ENCODE data around the gene ASB6. TPM values are rescaled to one million over a fixed set of nuclear protein-coding genes. Genes with fewer than 3 reads are reported as not detected.

Gene ASB6
- polyA plus RNA-seq, 1 of the 3 experiments (the other 2 are of a cell fraction), result 35.9 TPM

GRCh38 chr9:129624947-129625346, 17.0 kb downstream of the ASB6 start:
- Histone ChIP-seq H3K79me2 (ENCODE audit: insufficient read depth) (peaks cover 42% of the 10 kb centered on the region), H3K9me2 (no peaks in the 10 kb centered on the region), H3K27me3 (ENCODE audit: insufficient read depth) (no peaks in the 10 kb centered on the region), H3K4me3 (ENCODE audit: low read depth in 2 of 2, low read length in 1 of 2) (no peak overlapping the region), H3K9ac (no peak overlapping the region), H3K27ac (ENCODE audit: low read depth in 2 of 2, low read length in 1 of 2) (no peak overlapping the region), H3K9me3 (no peaks in the 10 kb centered on the region), H3K4me2 (no peak overlapping the region), H4K20me1 (ENCODE audit: insufficient read depth) (peaks cover 22% of the 10 kb centered on the region), H2AFZ (ENCODE audit: low read depth) (no peak overlapping the region), H3K4me1 (ENCODE audit: control insufficient read depth in 1 of 2, insufficient read depth in 2 of 2, low read depth in 1 of 2, low read length in 1 of 2) (peaks cover 13 to 29% of the 10 kb centered on the region in 2 experiments; a peak in 2 of 4 replicates), H3F3A (replicated peaks; ENCODE audit: insufficient read depth) (peaks cover 12% of the 10 kb centered on the region), H3K36me3 (replicated peaks in 1 of 2; ENCODE audit: control insufficient read depth in 1 of 2, insufficient read depth in 2 of 2, low read length in 1 of 2) (no peaks in the 10 kb centered on the region)
- CTCF ChIA-PET, result interaction anchor here (0.9 to 12.8 kb wide), 19 partner anchors 9 to 547 kb away, joined by 3 to 212 read pairs (median 6); partner anchors contain the start of genes ASB6, CRAT and PTPA
- TF ChIP-seq SIN3A (IDR thresholded peaks at IDR 0.05; ENCODE audit: borderline replicate concordance, low read depth, low read length), result no peak
- TF ChIP-seq RAD21 (IDR thresholded peaks at IDR 0.05; ENCODE audit: low read length), result no peak
- no peak for TF ChIP-seq TEAD4 (IDR thresholded peaks at IDR 0.05; ENCODE audit: borderline replicate concordance, insufficient read depth)
- no peak for TF ChIP-seq TAF1 (IDR thresholded peaks at IDR 0.05; ENCODE audit: borderline replicate concordance, low read depth, low read length)
- TF ChIP-seq GATA2 (CRISPR knock-in tag; IDR thresholded peaks at IDR 0.05), result no peak
- no peak for TF ChIP-seq GABPA (IDR thresholded peaks at IDR 0.05; ENCODE audit: low read depth)
- no peak for TF ChIP-seq EZH2phosphoT487 (IDR thresholded peaks at IDR 0.05; ENCODE audit: borderline replicate concordance, low read depth)
- TF ChIP-seq ELF1 (IDR thresholded peaks at IDR 0.05), result no peak
- TF ChIP-seq SMC3 (IDR thresholded peaks at IDR 0.05; ENCODE audit: low read depth, low read length), result no peak
- no peak for TF ChIP-seq NFIC (IDR thresholded peaks at IDR 0.05; ENCODE audit: borderline replicate concordance)
- TF ChIP-seq JUND (IDR thresholded peaks at IDR 0.05), result no peak
- TF ChIP-seq MXI1 (IDR thresholded peaks at IDR 0.05; ENCODE audit: low read depth, low read length), result no peak
- TF ChIP-seq EP300 (IDR thresholded peaks at IDR 0.05; ENCODE audit: borderline replicate concordance in 1 of 2, low read depth in 1 of 2, low read length in 1 of 2), result no peak
- TF ChIP-seq MEF2A (IDR thresholded peaks at IDR 0.05; ENCODE audit: borderline replicate concordance, low read depth), result no peak
- TF ChIP-seq FOXJ3 (CRISPR knock-in tag; IDR thresholded peaks at IDR 0.05), result no peak
- TF ChIP-seq ZBTB33 (IDR thresholded peaks at IDR 0.05; ENCODE audit: borderline replicate concordance, low read depth), result no peak
- DNase-seq, result no peak
- POLR2A ChIA-PET, result interaction anchor here (0.6 to 1.4 kb wide), 5 partner anchors 14 to 1798 kb away, joined by 3 to 6 read pairs (median 4); no protein-coding TSS in a partner anchor
- 89% methylated on average over 9 of the region's 9 CpGs for WGBS (ENCODE audit: low lambda C conversion rate)

GRCh38 chr9:129624168-129624759, 17.7 kb downstream of the ASB6 start:
- H4K20me1 ChIP-seq (ENCODE audit: insufficient read depth), result peaks cover 15% of the 10 kb centered on the region
- H3K9me2 ChIP-seq, result no peaks in the 10 kb centered on the region
- no peak overlapping the region for H3K27ac ChIP-seq (ENCODE audit: low read depth in 2 of 2, low read length in 1 of 2)
- peak; percentile 82 for DNase-seq
- CTCF ChIA-PET, result interaction anchor here (0.5 to 12.8 kb wide), 30 partner anchors 9 to 547 kb away, joined by 3 to 212 read pairs (median 4); partner anchors contain the start of genes ASB6, CRAT, IER5L and PTPA
- WGBS (ENCODE audit: low lambda C conversion rate), result 48% methylated on average over 12 of the region's 12 CpGs
- POLR2A ChIA-PET, result interaction anchor here (0.6 to 1.4 kb wide), 4 partner anchors 13 to 706 kb away, joined by 3 to 5 read pairs (median 3); no protein-coding TSS in a partner anchor
- H3K9ac ChIP-seq, result no peak overlapping the region
- peak overlapping the region; percentile 67; the same call in 1 of the 2 replicates for H2AFZ ChIP-seq (ENCODE audit: low read depth)
- peaks cover 13 to 33% of the 10 kb centered on the region in 2 experiments; a peak in 2 of 4 replicates for H3K4me1 ChIP-seq (ENCODE audit: control insufficient read depth in 1 of 2, insufficient read depth in 2 of 2, low read depth in 1 of 2, low read length in 1 of 2)
- no peaks in the 10 kb centered on the region for H3K36me3 ChIP-seq (replicated peaks in 1 of 2; ENCODE audit: control insufficient read depth in 1 of 2, insufficient read depth in 2 of 2, low read length in 1 of 2)
- H3F3A ChIP-seq (replicated peaks; ENCODE audit: insufficient read depth), result peaks cover 12% of the 10 kb centered on the region
- no peaks in the 10 kb centered on the region for H3K9me3 ChIP-seq
- H3K27me3 ChIP-seq (ENCODE audit: insufficient read depth), result no peaks in the 10 kb centered on the region
- no peak overlapping the region; a peak in 1 of 4 replicates for H3K4me3 ChIP-seq (ENCODE audit: low read depth in 2 of 2, low read length in 1 of 2)
- TF ChIP-seq RAD21 (IDR thresholded peaks at IDR 0.05; ENCODE audit: low read length), result peak; percentile 69
- TF ChIP-seq CTCF (IDR thresholded peaks at IDR 0.05), result peak; percentile 84
- peak; percentile 72 for TF ChIP-seq SMC3 (IDR thresholded peaks at IDR 0.05; ENCODE audit: low read depth, low read length)
- TF ChIP-seq RFX5 (IDR thresholded peaks at IDR 0.05; ENCODE audit: low read length), result no peak
- TF ChIP-seq IRF3 (IDR thresholded peaks at IDR 0.05; ENCODE audit: low read depth, low read length), result no peak
- no peak for TF ChIP-seq TEAD4 (IDR thresholded peaks at IDR 0.05; ENCODE audit: borderline replicate concordance, insufficient read depth)
- peaks cover 36% of the 10 kb centered on the region for H3K79me2 ChIP-seq (ENCODE audit: insufficient read depth)
- no peak overlapping the region for H3K4me2 ChIP-seq
